Hypothalamus (tissue), 51 donors: ENCODE results near the gene TNFRSF18.

Experiments used
- DNase-seq, 51 donors: peaks; one replicate each; lab custom pipeline; 2025; lab: John Stamatoyannopoulos, UW

TNFRSF18 gene

DNA sequence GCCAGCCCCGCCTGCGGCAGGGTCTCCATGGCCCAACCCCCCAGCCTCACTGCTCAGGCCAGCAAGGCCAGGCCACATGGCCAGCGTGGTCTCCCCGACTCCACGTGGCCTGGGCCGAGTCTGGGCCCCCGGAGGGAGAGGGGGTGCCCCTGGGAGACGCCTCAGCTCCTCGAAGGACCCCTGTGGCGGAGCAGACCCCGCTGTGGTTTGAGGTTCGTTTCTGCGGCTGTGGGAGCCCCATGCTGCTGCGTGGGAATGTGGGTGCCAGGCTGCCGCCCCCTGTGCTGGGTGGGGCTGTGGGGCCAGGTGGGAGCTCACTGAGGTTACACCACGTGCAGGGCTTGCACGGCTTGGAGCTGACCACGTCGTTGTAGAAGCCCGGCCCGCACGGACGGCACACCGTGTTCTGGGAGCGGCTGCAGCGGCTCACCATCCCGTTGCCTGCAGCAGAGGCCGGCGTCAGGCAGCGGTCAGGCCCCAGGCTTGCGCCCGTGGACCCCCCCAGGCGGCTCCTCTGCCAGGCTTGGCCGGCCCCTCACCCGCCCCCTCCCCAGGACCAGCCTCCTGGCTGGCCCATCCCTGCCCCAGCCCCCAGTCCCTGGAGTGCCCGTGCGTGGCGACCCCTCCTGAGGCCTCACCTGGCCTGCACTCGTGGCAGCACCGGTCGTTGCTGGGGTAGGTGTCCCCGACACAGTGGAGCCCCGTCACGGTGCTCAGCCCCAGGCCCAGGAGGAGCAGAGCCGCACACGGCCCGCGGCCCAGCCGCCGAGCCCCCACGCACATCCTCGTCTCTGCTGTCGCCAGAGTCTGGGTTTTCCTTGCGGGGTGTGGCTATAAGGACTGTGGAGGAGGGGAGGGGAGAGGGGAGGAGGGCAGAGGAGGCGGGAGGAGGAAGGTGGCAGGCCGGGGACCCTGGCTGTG lies 7.2 kb upstream of the TNFRSF18 start, which contains the start of gene TNFRSF4:
TSS of gene TNFRSF4 (minus strand) at position 809 of the 921 bp plus-strand sequence. CDS start at position 783, 26 bp downstream.
- no peak for DNase-seq

GRCh38 chr1:1212780-1213344 lies 6.5 kb upstream of the TNFRSF18 start:
- DNase-seq: no peak

DNA sequence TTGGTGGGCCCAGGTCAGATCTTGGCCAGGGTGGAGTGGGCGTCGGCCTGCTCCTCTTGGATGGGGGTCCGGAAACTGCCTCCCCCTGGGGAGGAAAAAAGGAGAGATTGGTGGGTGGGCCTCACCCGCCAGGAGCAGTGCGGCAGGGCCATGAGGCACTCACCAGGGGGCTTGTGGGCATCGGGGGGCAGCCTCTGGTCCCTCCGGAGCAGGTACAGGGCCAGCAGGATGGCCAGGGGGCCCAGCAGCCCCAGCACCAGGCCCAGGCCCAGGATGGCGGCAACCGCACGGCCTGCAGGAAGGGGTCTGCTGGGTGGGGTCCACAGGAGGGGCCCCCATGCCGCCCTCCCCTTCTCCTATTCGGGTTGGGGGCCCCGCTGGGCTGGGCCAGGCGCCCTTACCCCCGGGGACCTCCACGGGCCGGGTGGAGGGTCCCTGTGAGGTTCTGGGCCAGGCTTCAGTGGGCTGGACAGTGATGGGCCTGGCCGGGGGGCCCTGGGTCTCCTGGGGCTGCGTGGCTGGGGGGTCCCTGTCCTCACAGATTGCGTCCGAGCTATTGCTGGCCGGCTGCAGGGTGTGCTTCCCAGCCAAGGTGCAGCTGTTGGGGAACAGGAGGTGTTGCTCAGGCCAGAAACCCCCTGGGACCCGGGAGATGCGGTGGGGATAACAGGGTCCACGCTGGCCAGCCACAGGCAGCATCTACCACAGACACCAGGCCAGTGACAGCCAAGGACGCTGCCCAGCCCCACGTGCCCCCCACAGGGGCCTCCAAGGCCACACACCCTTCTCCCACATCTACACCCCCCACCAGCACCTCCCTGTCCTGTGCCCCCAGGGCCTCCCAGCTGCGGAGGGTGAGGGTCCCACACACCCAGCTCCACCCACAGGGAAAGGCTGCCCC lies 5.4 kb upstream of the TNFRSF18 start:
- no peak for DNase-seq

DNA sequence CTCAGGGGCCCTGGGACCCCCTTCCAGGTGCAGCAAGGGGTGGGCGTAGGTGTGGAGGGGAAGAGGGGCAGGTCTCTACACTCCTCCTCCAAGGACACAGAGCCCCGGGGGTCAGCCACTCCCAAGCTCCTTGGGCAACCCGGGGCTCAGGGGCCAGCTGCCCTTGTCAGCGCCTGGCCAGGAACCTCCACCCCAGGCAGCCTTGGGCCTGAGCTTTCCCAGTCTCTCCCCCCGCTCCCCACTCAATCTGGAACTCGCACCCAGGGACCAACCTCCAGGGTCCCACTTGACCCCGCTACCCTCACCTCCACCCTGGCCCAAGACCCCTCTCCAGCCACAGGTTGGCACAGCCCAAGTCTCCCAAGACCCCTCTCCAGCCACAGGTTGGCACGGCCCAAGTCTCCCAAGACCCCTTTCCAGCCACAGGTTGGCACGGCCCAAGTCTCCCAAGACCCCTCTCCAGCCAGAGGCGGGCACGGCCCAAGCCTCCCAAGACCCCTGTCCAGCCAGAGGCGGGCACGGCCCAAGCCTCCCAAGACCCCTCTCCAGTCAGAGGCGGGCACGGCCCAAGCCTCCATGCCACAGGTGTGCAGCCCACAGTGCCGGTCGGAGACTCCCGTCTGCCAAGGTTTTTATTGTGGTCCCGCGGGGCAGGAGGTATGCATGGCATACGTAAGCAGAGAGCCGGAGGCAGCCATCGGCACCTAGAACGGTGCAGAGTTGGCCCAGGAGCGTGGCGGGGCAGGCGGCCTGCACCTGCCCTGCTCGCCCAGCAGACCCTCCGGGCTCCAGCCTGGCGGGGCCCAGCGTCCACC lies 4.5 kb upstream of the TNFRSF18 start:
- DNase-seq: no peak

DNA sequence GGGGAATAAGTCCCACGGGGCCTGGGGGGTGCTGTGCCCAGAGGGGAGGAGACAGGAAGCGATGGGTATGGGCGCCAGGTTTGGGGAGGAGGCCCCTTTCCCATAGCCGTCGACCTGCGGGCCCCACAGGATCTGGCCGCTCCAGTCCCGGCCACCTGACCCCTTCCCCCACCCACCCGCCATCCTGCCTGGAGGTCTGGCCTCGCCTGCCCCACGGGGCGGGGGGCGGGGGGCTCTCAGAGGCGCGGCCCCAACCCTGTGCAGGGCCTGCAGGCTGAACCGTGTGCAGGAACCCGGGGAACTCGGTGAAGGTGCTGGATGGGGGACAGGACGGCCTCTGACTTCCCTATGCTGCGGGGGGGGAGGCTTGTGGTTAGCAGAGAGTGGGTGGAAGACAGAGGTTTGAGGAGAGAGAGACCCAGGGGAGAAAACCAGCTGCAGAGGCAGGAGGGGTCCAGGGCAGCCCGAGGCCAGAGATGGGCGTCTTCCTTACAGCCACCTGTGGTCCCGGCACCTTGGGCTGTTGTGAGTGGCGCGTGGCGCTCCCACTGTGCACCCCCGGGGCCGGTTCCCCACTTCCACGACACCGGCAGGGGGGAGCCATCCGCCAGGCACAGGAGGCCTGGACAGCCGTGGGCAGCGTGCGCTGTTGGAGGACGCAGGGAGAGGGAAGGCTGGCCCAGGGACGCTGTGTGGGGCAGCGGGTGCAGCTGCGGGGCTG lies 2.5 kb upstream of the TNFRSF18 start:
- DNase-seq: no peak

- no peak for DNase-seq
Measured at GRCh38 chr1:1207571-1207892, 1.1 kb upstream of the TNFRSF18 start.

DNA sequence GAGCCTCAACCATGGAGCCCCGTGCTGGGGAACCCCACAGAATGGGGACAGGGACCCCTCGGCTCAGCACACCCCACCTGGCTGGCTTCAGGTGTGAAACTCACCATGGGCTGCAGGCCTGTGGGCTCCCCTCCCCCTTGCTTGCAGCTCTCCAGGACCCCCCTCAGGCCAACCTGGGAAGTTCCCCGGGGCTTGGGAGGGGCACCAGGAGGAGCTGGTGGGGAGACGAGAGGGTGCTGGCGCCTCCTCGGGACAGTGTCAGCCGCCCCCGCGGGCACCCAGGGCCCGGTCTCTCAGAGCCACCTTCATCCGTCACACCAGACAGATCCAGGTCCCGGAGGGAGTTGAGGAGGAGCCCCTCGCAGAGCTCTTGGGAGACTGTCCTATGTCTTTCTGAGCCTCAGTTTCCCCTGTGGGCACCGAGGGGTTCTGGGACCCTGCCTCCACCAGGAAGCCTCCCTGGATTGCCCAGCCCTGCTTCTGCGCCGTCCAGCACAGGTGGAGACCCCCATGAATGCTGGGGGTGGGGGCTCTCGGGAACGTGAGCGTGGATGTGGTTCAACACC lies 657 bp upstream of the TNFRSF18 start:
- DNase-seq: no peak

GRCh38 chr1:1205769-1206375 lies 520 bp downstream of the TNFRSF18 start:
- no peak for DNase-seq

- no peak for DNase-seq
Measured at GRCh38 chr1:1204998-1205768, 1.2 kb downstream of the TNFRSF18 start.

DNA sequence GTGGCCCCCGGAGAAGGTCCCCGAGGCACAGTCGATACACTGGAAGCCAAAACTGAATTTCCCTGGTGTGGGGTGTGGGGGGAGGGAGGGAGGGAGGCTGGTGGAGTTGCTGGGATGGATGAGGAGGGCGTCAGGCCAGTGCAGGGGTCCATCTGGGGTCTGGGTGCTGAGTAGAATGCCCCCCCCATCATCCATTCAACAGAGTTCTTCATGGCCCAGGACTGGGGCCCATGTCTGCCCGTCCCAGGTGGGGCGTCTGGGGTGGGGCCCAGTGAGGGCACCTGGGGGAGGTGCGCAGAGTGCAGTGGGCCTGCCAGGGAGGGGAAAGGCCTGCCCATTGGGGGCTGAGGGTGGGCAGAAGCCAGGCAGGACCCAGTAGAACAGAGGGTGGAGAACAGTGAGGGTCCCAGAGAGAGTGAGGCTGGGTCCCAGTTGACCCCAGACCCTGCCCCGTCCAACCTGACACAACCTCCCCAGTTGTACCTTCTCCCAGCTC lies 1.9 kb downstream of the TNFRSF18 start:
- no peak for DNase-seq

DNA sequence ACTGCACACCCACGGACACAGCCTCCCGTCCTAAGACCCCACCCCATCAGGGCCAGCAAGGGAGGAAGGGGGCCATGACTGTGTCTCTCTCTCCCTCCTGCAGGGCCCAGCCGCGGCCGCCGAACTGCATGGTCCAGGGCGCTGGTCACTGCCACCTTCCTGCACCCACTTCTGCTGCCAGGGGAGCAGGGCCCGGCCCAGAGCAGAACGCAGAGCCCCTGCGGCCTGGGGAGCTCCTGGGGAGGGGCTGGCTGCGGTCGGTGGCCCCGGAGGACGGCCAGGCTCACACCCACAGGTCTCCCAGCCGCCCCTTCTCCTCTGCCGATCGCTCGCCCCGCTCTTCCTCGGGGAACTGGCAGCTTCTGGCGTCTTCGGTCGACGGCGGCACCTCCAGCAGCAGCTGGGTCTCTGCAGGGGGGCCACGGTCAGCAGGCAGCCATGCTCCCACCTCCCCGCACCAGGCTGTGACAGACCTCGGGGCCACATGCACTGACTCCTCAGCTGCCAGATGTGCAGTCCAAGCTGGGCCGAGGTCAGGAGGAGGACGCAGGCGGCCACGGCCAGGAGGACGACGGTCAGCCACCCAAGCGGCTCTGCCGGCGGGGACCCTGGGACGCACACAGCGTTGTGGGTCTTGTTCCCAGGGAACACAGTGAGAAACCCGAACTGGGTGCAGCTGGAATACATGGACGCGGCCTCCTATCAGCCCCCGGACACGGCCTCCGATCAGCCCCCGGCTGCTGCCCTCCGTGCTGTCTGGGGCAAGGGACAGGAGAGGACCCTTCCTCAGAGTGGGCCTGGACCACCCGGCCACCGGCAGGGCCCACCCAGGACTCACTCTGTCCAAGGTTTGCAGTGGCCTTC lies 2.6 kb downstream of the TNFRSF18 start:
- DNase-seq: no peak

- DNase-seq: no peak
Measured at GRCh38 chr1:1202831-1203560, 3.4 kb downstream of the TNFRSF18 start.

GRCh38 chr1:1200876-1201810 lies 5.2 kb downstream of the TNFRSF18 start:
- DNase-seq: peak in 9 of 51 donors; percentile 6 to 62 (median 35)

- DNase-seq: no peak
Measured at GRCh38 chr1:1199961-1200875, 6.2 kb downstream of the TNFRSF18 start.
